Neural progenitor cell (in vitro differentiated cells): ENCODE results near the gene PCSK6.

ENCODE experiments used
- CTCF ChIP-seq: fragments of 200-600 bp; sonication (generic); IDR thresholded peaks from 2 replicates; pipeline ENCODE4 v1.5.1; 2017; ENCODE audit warnings: antibody characterized with exemption, mild to moderate bottlenecking
- EZH2 ChIP-seq: fragments of 200-600 bp; sonication (generic); IDR thresholded peaks from 2 replicates; pipeline ENCODE4 v1.6.1; 2017; ENCODE audit warnings: antibody characterized with exemption, mild to moderate bottlenecking, moderate library complexity
- EZH2phosphoT487 ChIP-seq: fragments of 200-600 bp; sonication (generic); IDR thresholded peaks from 2 replicates; pipeline ENCODE4 v1.6.1; 2017; ENCODE audit warnings: antibody characterized with exemption

GRCh38 chr15:101404245-101404644, 85.3 kb downstream of the PCSK6 start:
- TF ChIP-seq EZH2: no peak
- no peak for TF ChIP-seq CTCF
- no peak for TF ChIP-seq EZH2phosphoT487
